ENCODE data around the gene ABHD14A.

GRCh38 chr3:51961602-51962569 lies 13.0 kb upstream of the ABHD14A start:
- TF ChIP-seq CTCF (IDR thresholded peaks at IDR 0.05; ENCODE audit: insufficient read depth, low read length, poor library complexity, severe bottlenecking) (no peak), EZH2phosphoT487 (conservative IDR thresholded peaks at IDR 0.05; ENCODE audit: low read length) (no peak)

Measured in SU-DHL-6 (cell line).